GM21619 (cell line): ENCODE data around the gene ANKRD33.

Source experiments
- ATAC-seq: cut with Tn5 transposase; IDR thresholded peaks from one replicate; pipeline ENCODE4 v1.9.1; 2021; ENCODE audit not compliant: unreplicated experiment

Gene ANKRD33

GRCh38 chr12:51860986-51861385 is 26.9 kb upstream of the ANKRD33 start:
- no peak for ATAC-seq

GRCh38 chr12:51862947-51863346 is 25.0 kb upstream of the ANKRD33 start:
- no peak for ATAC-seq

GRCh38 chr12:51863363-51863932 is 24.5 kb upstream of the ANKRD33 start:
- ATAC-seq: no peak

- no peak for ATAC-seq
Observed at GRCh38 chr12:51863933-51864832, 23.7 kb upstream of the ANKRD33 start.

- ATAC-seq: no peak
Observed at GRCh38 chr12:51864833-51865670, 22.9 kb upstream of the ANKRD33 start.

- ATAC-seq: no peak
Observed at GRCh38 chr12:51865757-51866270, 22.1 kb upstream of the ANKRD33 start.

GRCh38 chr12:51866324-51866723 is 21.6 kb upstream of the ANKRD33 start:
- no peak for ATAC-seq

GRCh38 chr12:51866762-51867161 is 21.1 kb upstream of the ANKRD33 start:
- ATAC-seq: no peak

- ATAC-seq: no peak
Observed at GRCh38 chr12:51867371-51867770, 20.5 kb upstream of the ANKRD33 start.

GRCh38 chr12:51867796-51868428 is 20.0 kb upstream of the ANKRD33 start:
- ATAC-seq: no peak

- ATAC-seq: no peak
Observed at GRCh38 chr12:51868821-51869495, 18.9 kb upstream of the ANKRD33 start.

GRCh38 chr12:51869496-51869865 is 18.4 kb upstream of the ANKRD33 start:
- ATAC-seq: no peak

GRCh38 chr12:51869931-51870330 is 18.0 kb upstream of the ANKRD33 start:
- no peak for ATAC-seq

- ATAC-seq: no peak
Observed at GRCh38 chr12:51870504-51870903, 17.4 kb upstream of the ANKRD33 start.

- no peak for ATAC-seq
Observed at GRCh38 chr12:51871126-51871525, 16.8 kb upstream of the ANKRD33 start.

- ATAC-seq: no peak
Observed at GRCh38 chr12:51871918-51872688, 15.8 kb upstream of the ANKRD33 start.

- ATAC-seq: no peak
Observed at GRCh38 chr12:51872689-51872981, 15.3 kb upstream of the ANKRD33 start.

GRCh38 chr12:51873251-51873994 is 14.5 kb upstream of the ANKRD33 start:
- ATAC-seq: no peak

- ATAC-seq: no peak
Observed at GRCh38 chr12:51874000-51874399, 13.9 kb upstream of the ANKRD33 start.
